Choroid plexus epithelial cell (primary cell): ENCODE results near the gene GTF2E1.

Experiments used
- DNase-seq: peaks from one replicate; pipeline ENCODE4 v3.0.0-alpha.2; 2010; ENCODE audit warnings: low read depth
- H3K4me3 ChIP-seq: 2 replicates; pipeline ENCODE4 v1.5.1; 2011; ENCODE audit warnings: low read depth, mild to moderate bottlenecking, control low read depth, low read length, moderate library complexity
- CTCF ChIP-seq: conservative IDR thresholded peaks from 2 replicates; pipeline ENCODE4 v1.5.1; 2011; ENCODE audit warnings: low read depth, mild to moderate bottlenecking, control low read depth, inconsistent platforms, low read length, moderate library complexity

GTF2E1 gene

GRCh38 chr3:120741837-120742197 is 727 bp upstream of the GTF2E1 start:
- no peak for DNase-seq
- H3K4me3 ChIP-seq: peak overlapping the region; percentile 95
- TF ChIP-seq CTCF: no peak

GRCh38 chr3:120742849-120743365 is 363 bp downstream of the GTF2E1 start:
- peak; percentile 48 for DNase-seq
- no peak for TF ChIP-seq CTCF
- peak overlapping the region; percentile 95 for H3K4me3 ChIP-seq

- H3K4me3 ChIP-seq: peak overlapping the region; percentile 95
- no peak for TF ChIP-seq CTCF
- DNase-seq: no peak
Observed at GRCh38 chr3:120743556-120744195, 1.1 kb downstream of the GTF2E1 start.

- no peak for DNase-seq
- no peak overlapping the region for H3K4me3 ChIP-seq
- no peak for TF ChIP-seq CTCF
Observed at GRCh38 chr3:120745466-120745865, 2.9 kb downstream of the GTF2E1 start.

GRCh38 chr3:120749843-120750242 is 7.3 kb downstream of the GTF2E1 start:
- peak; percentile 13 for DNase-seq
- TF ChIP-seq CTCF: no peak
- no peak overlapping the region for H3K4me3 ChIP-seq

GRCh38 chr3:120752230-120752629 is 9.7 kb downstream of the GTF2E1 start:
- H3K4me3 ChIP-seq: no peak overlapping the region
- TF ChIP-seq CTCF: no peak
- no peak for DNase-seq

- DNase-seq: no peak
- TF ChIP-seq CTCF: no peak
- H3K4me3 ChIP-seq: no peak overlapping the region
Observed at GRCh38 chr3:120752865-120753264, 10.3 kb downstream of the GTF2E1 start.
